GM19238 (cell line): Measurements from ENCODE around the gene PITPNC1.
"Not testable (repeated sequence)": the region's sequence is repeated elsewhere in the genome, so short reads cannot be mapped to it uniquely, and the experiment has no call there.

Source experiments
- DNase-seq: peaks from one replicate; pipeline ENCODE4 v3.0.0; 2011; ENCODE audit warnings: low spot score; ENCODE audit not compliant: insufficient read length

The PITPNC1 gene

GRCh38 chr17:67679721-67680120 lies 302.6 kb downstream of the PITPNC1 start:
- no peak for DNase-seq

GRCh38 chr17:67680445-67681224 lies 303.6 kb downstream of the PITPNC1 start:
- no peak for DNase-seq

- no peak for DNase-seq
These were observed 305.1 kb downstream of the PITPNC1 start for GRCh38 chr17:67682196-67682595.

DNA sequence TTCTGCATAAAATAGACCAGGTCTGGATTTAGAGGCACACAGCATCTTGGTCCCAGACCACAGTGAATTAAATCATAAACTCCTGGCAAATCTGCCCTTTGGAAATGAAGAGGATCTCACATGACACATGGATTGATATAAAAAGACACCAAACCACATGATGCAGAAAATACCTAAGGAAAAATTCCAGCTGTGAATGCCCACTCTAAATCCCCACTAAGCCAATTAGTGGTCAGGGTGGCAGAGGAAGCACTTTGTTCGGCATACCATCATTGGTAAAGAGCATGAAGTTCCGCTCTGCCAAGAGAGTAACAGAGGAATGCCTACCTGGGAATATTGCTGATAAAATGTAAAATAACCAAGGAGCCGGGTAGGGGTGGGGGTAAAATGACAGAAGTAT lies 308.3 kb downstream of the PITPNC1 start:
- DNase-seq, result no peak

DNA sequence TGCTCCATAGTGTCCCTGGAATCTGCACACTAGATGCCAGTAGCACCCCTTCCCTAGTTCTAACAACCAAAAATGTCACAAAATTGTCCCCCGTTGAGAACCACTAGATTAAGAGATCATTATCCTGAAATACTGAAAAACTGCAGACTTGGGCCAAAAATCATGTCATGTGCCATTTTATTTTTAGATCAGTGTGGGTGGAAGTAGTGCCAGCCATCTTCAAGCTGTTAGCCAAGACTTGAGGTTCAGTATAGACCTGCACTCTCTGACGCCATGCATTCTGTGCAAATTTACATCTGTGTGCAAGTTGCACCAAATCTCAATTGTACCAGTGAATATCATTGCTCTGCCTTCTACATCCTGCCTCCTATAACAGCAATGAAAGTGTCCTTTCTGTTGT lies 309.2 kb downstream of the PITPNC1 start:
- DNase-seq, result no peak

DNA sequence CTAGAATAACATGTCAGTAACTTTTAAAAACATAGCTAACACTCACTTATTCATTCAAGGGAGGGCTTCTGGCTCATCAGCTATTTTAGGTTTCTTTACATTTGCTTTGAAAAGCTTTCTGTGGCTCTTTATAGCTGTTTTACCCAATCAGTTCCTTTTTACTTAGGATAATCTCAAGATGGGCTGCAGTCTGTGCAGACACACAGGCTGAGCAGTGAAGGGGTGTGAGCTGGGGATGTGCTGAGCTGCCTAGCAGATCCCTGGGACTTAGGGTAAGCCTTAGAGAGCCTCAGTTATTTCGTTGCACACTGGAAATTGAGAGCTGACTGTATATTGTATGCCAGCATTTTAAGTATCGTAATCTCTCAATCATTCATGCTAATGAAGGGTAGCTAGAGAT lies 310.4 kb downstream of the PITPNC1 start:
- no peak for DNase-seq

DNA sequence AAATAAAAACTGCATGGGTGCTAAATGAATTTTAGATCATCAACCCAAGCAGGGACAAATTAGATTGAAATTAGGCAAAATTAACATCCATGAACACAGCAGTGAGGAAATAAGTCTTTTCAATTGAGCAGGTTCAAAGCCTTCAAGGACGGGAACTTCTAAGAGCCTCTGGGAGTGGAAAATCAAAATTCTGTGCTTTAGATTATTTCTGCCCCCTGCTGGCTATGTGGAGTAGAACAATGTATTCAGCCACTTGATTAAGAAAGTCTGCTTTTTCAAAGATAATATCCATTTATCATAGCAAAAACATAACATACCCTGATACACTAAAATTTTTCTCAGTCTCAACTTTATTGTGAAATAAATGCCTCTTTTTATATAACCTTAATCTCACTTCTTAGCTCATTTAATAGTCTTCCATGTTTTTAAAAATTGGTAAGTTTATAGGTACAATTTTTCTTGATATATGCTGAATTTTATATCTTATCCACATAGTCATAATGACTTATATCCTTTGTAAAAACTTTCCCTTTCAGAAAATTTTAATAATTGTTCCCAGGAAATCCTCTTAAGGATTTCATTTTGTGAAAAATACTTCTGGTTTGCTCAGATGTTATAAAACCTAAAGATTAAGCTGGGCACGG lies 312.6 kb downstream of the PITPNC1 start:
- peak; percentile 41 for DNase-seq

GRCh38 chr17:67693811-67694210 lies 316.7 kb downstream of the PITPNC1 start:
- no peak for DNase-seq

DNA sequence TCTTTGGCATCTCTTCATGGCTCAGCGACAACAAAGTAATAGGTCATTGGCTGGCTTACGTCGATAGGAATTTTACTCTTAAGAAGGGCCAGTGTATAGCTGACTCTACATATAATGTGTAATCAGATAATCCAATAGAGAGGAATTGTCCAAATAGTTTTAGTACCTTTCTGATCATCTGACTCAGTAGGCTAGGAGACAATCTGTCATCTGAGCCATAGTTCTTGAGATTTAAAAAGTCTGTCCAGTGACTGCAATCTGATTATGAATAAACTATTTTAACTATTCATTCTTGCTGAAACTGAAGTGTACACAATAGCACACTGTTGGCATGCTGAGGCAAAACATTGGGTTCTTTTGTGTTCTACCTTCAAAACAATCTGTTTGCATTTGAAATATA lies 319.3 kb downstream of the PITPNC1 start:
- no peak for DNase-seq

DNA sequence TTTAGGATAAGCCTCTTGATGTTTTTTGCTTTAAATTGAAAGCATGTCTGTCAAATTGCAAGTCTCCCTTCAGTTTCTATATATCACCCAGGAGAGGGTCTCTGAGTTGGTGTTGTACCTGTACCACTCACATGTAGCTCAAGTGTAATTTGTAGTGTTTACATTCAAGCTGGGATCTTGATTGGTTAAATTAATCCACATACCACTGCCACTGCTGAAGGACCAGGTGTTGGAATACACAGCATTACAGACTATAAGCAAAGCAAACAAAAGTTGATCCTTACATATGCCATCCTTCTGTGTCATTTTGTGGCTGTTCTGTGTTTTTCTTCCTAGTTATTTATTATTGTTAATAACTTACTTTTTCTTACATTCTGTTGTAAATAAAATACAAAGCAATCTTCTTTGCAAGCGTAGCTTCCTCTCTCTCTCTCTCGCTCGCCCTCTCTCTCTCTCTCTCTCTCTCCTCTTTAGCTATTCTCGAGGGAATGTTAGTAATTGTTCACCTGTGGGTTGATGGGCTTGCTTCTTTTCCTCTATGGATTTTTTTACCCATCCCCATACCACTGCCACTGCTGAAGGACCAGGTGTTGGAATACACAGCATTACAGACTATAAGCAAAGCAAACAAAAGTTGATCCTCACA lies 319.9 kb downstream of the PITPNC1 start:
- no peak for DNase-seq

GRCh38 chr17:67700037-67700724 lies 323.1 kb downstream of the PITPNC1 start:
- DNase-seq, result no peak

- DNase-seq, result no peak
These were observed 323.6 kb downstream of the PITPNC1 start for GRCh38 chr17:67700725-67701119.

DNA sequence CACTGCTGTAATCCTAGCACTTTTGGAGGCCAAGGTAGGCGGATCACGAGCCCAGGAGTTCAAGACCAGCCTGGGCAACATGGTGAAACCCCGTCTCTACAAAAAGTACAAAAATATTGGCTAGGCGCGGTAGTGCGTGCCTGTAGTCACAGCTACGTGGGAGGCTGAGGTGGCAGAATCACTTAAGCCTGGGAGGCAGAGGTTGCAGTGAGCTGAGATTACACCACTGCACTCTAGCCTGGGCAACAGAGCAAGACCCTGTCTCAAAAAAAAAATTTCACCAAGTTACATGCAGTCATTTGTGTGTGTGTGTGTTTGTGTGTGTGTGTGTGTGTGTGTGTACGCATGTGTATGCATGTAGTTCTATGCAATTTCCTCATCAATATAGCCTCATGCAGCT lies 325.8 kb downstream of the PITPNC1 start:
- not testable (repeated sequence) for DNase-seq

DNA sequence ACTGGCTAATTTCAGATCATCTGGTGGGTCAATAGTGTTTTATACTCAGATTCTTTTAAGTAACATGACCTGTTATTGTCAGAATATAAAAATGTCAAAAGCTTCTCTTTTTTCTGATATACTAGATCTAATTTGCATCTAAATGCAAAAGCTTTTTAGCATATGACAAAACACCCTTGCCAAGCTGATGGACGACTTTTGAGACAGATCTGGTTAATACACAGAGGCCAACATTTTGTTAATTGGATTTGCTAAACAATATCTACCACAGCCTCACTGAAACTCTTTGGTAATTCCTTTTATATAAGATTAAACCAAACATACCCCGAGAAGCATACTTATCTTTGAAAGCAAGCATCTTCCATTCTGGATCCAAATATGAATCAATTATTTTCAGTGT lies 330.4 kb downstream of the PITPNC1 start:
- no peak for DNase-seq

DNA sequence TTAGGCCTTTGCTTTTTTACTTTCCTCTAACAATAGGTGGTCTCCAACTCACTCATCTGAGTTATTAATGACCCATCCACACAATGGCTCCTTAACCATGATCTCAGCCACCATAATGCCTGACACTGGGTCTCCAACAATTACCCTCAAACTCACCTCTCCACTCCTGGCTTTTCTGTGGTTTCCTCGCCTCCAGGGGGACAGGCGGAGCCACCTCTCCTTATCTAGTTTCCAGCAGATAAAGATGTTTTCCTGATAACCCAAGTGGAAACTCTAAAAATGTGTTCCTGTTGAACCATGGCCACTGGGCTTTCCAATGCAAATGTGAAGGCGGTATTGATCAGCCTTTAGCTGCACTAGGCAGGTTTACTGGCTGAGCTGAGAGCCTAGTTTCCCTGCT lies 331.3 kb downstream of the PITPNC1 start:
- no peak for DNase-seq

- no peak for DNase-seq
These were observed 334.8 kb downstream of the PITPNC1 start for GRCh38 chr17:67711916-67712315.

- no peak for DNase-seq
These were observed 335.3 kb downstream of the PITPNC1 start for GRCh38 chr17:67712375-67712774.

- DNase-seq, result no peak
These were observed 336.1 kb downstream of the PITPNC1 start for GRCh38 chr17:67713169-67713568.

- no peak for DNase-seq
These were observed 339.3 kb downstream of the PITPNC1 start for GRCh38 chr17:67716405-67716798.

DNA sequence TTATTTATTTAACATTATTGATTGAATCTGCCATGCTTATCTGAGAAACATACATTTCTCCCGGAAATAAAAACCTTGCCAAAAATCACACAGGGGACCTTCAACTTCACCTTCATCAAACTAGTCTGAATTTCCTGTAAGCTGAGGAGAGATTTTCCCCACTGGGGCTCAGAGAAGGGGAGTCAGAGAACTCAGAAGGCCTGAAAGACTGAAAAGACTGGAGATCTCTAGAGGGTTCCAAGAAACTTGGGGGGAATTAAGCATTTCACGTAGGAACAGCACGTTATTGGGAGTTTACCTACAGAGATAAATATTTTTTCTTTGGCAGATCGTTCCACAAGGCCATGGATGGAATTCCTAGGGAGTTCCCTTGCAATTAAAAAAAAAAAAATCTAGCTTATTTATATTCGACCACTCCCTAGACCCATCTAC lies 340.1 kb downstream of the PITPNC1 start:
- no peak for DNase-seq

- DNase-seq, result peak; percentile 86
These were observed 340.7 kb downstream of the PITPNC1 start, which contains the start of gene NOL11 for GRCh38 chr17:67717624-67718324. Gene NOL11 (plus strand): TSS chr17:67717936. CDS start chr17:67717948, 12 bp downstream.
